A549 (cell line): Measurements from ENCODE around the gene ZNF267.
"Not testable (repeated sequence)": the region's sequence is repeated elsewhere in the genome, so short reads cannot be mapped to it uniquely, and the experiment has no call there.

Source experiments
- CHD2 ChIP-seq: fragments of 150-350 bp; IDR thresholded peaks from 2 replicates; pipeline ENCODE4 v1.6.1; 2014; ENCODE audit warnings: low read length; ENCODE audit not compliant: partially characterized antibody
- CTCF ChIP-seq: fragments of >200 bp; sonication (Bioruptor Twin); formaldehyde crosslinking; IDR thresholded peaks from 3 replicates; pipeline ENCODE4 v1.5.1; 2016
- EP300 ChIP-seq, 2 experiments: fragments of >200 bp; sonication (Bioruptor Twin); formaldehyde crosslinking; IDR thresholded peaks; 2 replicates in 1 of 2; 3 replicates in 1 of 2; pipeline ENCODE4 v1.6.1; 2016 to 2017
- HDAC2 ChIP-seq: fragments of 200-600 bp; sonication (generic); IDR thresholded peaks from 2 replicates; pipeline ENCODE4 v1.6.1; 2016
- JUN ChIP-seq, 2 experiments: fragments of >200 bp; sonication (Bioruptor Twin); formaldehyde crosslinking; IDR thresholded peaks; 2 replicates in 1 of 2; 3 replicates in 1 of 2; pipeline ENCODE4 v1.6.1; 2016 to 2017
- POLR2A ChIP-seq: IDR thresholded peaks from 2 replicates; pipeline ENCODE4 v1.6.1; 2012; ENCODE audit warnings: mild to moderate bottlenecking, low read length
- RAD21 ChIP-seq, 2 experiments: fragments of >200 bp in 1 of 2; sonication (Bioruptor Twin) in 1 of 2; formaldehyde crosslinking in 1 of 2; IDR thresholded peaks in 1 of 2; conservative IDR thresholded peaks in 1 of 2; 2 replicates in 1 of 2; 3 replicates in 1 of 2; pipeline ENCODE4 v1.6.1; 2012 to 2018; ENCODE audit warnings: inconsistent platforms in 1 of 2
- REST ChIP-seq: fragments of 200-600 bp; sonication (generic); IDR thresholded peaks from 2 replicates; pipeline ENCODE4 v1.6.1; 2016; ENCODE audit warnings: antibody characterized with exemption, mild to moderate bottlenecking, moderate library complexity
- RNF2 ChIP-seq: fragments of 200-600 bp; sonication (generic); IDR thresholded peaks from 2 replicates; pipeline ENCODE4 v1.6.1; 2016; ENCODE audit warnings: low read depth, mild to moderate bottlenecking, antibody characterized with exemption, moderate library complexity, borderline replicate concordance
- SMC3 ChIP-seq: fragments of >200 bp; sonication (Bioruptor Twin); formaldehyde crosslinking; IDR thresholded peaks from 3 replicates; pipeline ENCODE4 v1.6.1; 2018; ENCODE audit warnings: inconsistent platforms
- TFCP2L1 ChIP-seq: fragments of 250-450 bp; sonication (Bioruptor Pico); IDR thresholded peaks from 2 replicates; pipeline ENCODE4 v1.5.0; 2021; ENCODE audit warnings: mild to moderate bottlenecking
- ZSCAN20 ChIP-seq: fragments of 250-450 bp; sonication (Bioruptor Pico); IDR thresholded peaks from 2 replicates; pipeline ENCODE4 v1.8.0; 2022; ENCODE audit warnings: mild to moderate bottlenecking, moderate library complexity

GRCh38 chr16:31960186-31960910, 86.7 kb downstream of the ZNF267 start:
- not testable (repeated sequence) for TF ChIP-seq CTCF; POLR2A; CHD2; TFCP2L1 (CRISPR knock-in tag); RAD21 (conservative IDR thresholded peaks at IDR 0.05 in 1 of 2, IDR thresholded peaks at IDR 0.05 in 1 of 2); ZSCAN20; SMC3; EP300 (IDR thresholded peaks at IDR 0.05); REST; RNF2; JUN (IDR thresholded peaks at IDR 0.05); HDAC2
